K562 (cell line): Measurements from ENCODE around the gene ALDOC. TPM values are rescaled to one million over a fixed set of nuclear protein-coding genes. Genes with fewer than 3 reads are reported as not detected.

Experiments
- BRD4 ChIP-seq: fragments of 200-600 bp; sonication (generic); IDR thresholded peaks from 2 replicates; pipeline ENCODE4 v1.6.1; 2017; ENCODE audit warnings: inconsistent platforms
- CBFA2T2 ChIP-seq: fragments of 450-650 bp; conservative IDR thresholded peaks from 2 replicates; pipeline ENCODE4 v1.6.1; 2017; ENCODE audit warnings: mild to moderate bottlenecking
- CCAR2 ChIP-seq: fragments of 200-400 bp; formaldehyde crosslinking; IDR thresholded peaks from 2 replicates; pipeline ENCODE4 v1.6.1; 2017; ENCODE audit warnings: mild to moderate bottlenecking, low read depth, low read length
- HLTF ChIP-seq: fragments of 450-650 bp; IDR thresholded peaks from 2 replicates; pipeline ENCODE4 v1.6.1; 2016
- HNRNPUL1 ChIP-seq: fragments of 200-400 bp; formaldehyde crosslinking; IDR thresholded peaks from 2 replicates; pipeline ENCODE4 v1.6.1; 2017; ENCODE audit warnings: low read length
- MEIS2 ChIP-seq: fragments of 450-650 bp; IDR thresholded peaks from 2 replicates; pipeline ENCODE4 v1.6.1; 2014; ENCODE audit warnings: mild to moderate bottlenecking; ENCODE audit not compliant: partially characterized antibody
- MXD1 ChIP-seq: fragments of 250-450 bp; sonication (Bioruptor Pico); IDR thresholded peaks from 2 replicates; pipeline ENCODE4 v1.8.0; 2021; ENCODE audit warnings: borderline replicate concordance, mild to moderate bottlenecking, moderate library complexity; ENCODE audit not compliant: poor library complexity, severe bottlenecking
- PHB2 ChIP-seq: fragments of 450-650 bp; IDR thresholded peaks from 2 replicates; pipeline ENCODE4 v1.6.1; 2017; ENCODE audit warnings: low read depth
- PHF21A ChIP-seq: fragments of 450-650 bp; IDR thresholded peaks from 2 replicates; pipeline ENCODE4 v1.6.1; 2017; ENCODE audit warnings: low read depth, borderline replicate concordance
- REST ChIP-seq, 2 experiments: fragments of 450-650 bp; formaldehyde crosslinking in 1 of 2; IDR thresholded peaks; 2 replicates each; pipeline versions ENCODE4 v1.4.0 to v1.6.1; 2014 to 2020; ENCODE audit warnings: mild to moderate bottlenecking in 2 of 2, borderline replicate concordance in 1 of 2, low read depth in 1 of 2
- SMARCC2 ChIP-seq: fragments of 450-650 bp; IDR thresholded peaks from 2 replicates; pipeline ENCODE4 v1.6.1; 2017; ENCODE audit warnings: antibody characterized with exemption, moderate library complexity, mild to moderate bottlenecking, low read depth
- SRSF9 ChIP-seq: fragments of 200-400 bp; formaldehyde crosslinking; IDR thresholded peaks from 2 replicates; pipeline ENCODE4 v1.6.1; 2017; ENCODE audit warnings: low read depth, low read length, borderline replicate concordance
- ZBTB12 ChIP-seq: fragments of 250-450 bp; sonication (Bioruptor Pico); IDR thresholded peaks from 2 replicates; pipeline ENCODE4 v1.4.0; 2020
- ZNF253 ChIP-seq: fragments of 250-450 bp; sonication (Bioruptor Pico); conservative IDR thresholded peaks from 2 replicates; pipeline ENCODE4 v1.6.1; 2021; ENCODE audit warnings: mild to moderate bottlenecking
- ZNF511 ChIP-seq: sonication (generic); formaldehyde crosslinking; IDR thresholded peaks from 2 replicates; pipeline ENCODE4 v1.8.0; 2022; ENCODE audit warnings: mild to moderate bottlenecking, missing genetic modification reagents
- ZNF778 ChIP-seq: fragments of 450-650 bp; formaldehyde crosslinking; IDR thresholded peaks from 2 replicates; pipeline ENCODE4 v1.4.0; 2020; ENCODE audit warnings: mild to moderate bottlenecking, moderate library complexity
- polyA plus RNA-seq, 8 experiments: library from polyadenylated mRNA; depleted of rRNA in 4 of 8; stranded (reverse) in 5 of 8; unstranded in 3 of 8; fragments of >200 nt; fragmentation: Nextera tagmentation in 2 of 8; fragmentation: Illumina TruSeq in 1 of 8; extraction: Ambion mirVana in 2 of 8; extraction: Trizol in 1 of 8; gene quantifications; 2 replicates each; pipeline versions ENCODE4 v1.2.1 to v1.2.3, GENCODE V29; 2011 to 2014; ENCODE audit warnings: inconsistent platforms in 1 of 8, missing spikeins in 1 of 8
- total RNA-seq, 7 experiments: library from RNA; depleted of rRNA in 6 of 7; stranded (reverse); fragments of >200 nt in 6 of 7; fragmentation: Illumina TruSeq in 2 of 7; extraction: Trizol in 2 of 7; gene quantifications; 2 replicates each; pipeline versions ENCODE4 v1.2.1 to v1.2.3, GENCODE V29; 2011 to 2021; ENCODE audit warnings: low replicate concordance in 1 of 7

Gene ALDOC
- total and polyA plus RNA-seq, 9 of the 15 experiments (the other 6 are each of a cell fraction or from before 2014, with no cell fraction given): 43.2 to 263 (median 99.2) TPM

- TF ChIP-seq ZNF511 (CRISPR knock-in tag) (no peak; the same call in 1 of the 2 replicates), BRD4 (no peak), SRSF9 (no peak), CBFA2T2 (no peak), CCAR2 (no peak), PHF21A (no peak), ZNF778 (CRISPR knock-in tag) (no peak), MXD1 (CRISPR knock-in tag) (no peak), PHB2 (no peak), SMARCC2 (0 out of 2 replicates have a peak, but pooled peaks have one; percentile 22), ZNF253 (CRISPR knock-in tag) (no peak), HLTF (no peak), REST (IDR thresholded peaks at IDR 0.05; ENCODE audit: borderline replicate concordance) (no peak), REST (CRISPR knock-in tag; IDR thresholded peaks at IDR 0.05; ENCODE audit: low read depth) (peak; percentile 28; the same call in 1 of the 2 replicates), ZBTB12 (no peak), HNRNPUL1 (no peak), MEIS2 (peak; percentile 94)
Measured at GRCh38 chr17:28599311-28600184, 22.9 kb upstream of the ALDOC start (continued).
